Cardiac muscle cell (in vitro differentiated cells and primary cell): ENCODE data around the gene NSD1. TPM values are rescaled to one million over a fixed set of nuclear protein-coding genes. Genes with fewer than 3 reads are reported as not detected.

Experiments used
- DNase-seq, 2 donors: peaks; one replicate each; pipeline versions ENCODE4 v3.0.0 to v3.0.0-alpha.2; 2010 to 2017; ENCODE audit warnings: low read depth in 1 of 2, low spot score in 1 of 2
- H3K27ac ChIP-seq: fragments of 200-600 bp; sonication (generic); 2 replicates; pipeline ENCODE4 v1.5.1; 2016
- H3K27me3 ChIP-seq: fragments of 200-600 bp; sonication (generic); 2 replicates; pipeline ENCODE4 v1.6.0; 2016; ENCODE audit warnings: control low read depth
- H3K36me3 ChIP-seq: fragments of 200-600 bp; sonication (generic); 2 replicates; pipeline ENCODE4 v1.5.1; 2016; ENCODE audit warnings: control low read depth
- H3K4me1 ChIP-seq: fragments of 200-600 bp; sonication (generic); 2 replicates; pipeline ENCODE4 v1.8.1; 2017; ENCODE audit warnings: low read depth, mild to moderate bottlenecking, mixed run types
- H3K4me3 ChIP-seq: fragments of 200-600 bp; sonication (generic); 2 replicates; pipeline ENCODE4 v1.5.1; 2016; ENCODE audit warnings: mild to moderate bottlenecking
- H3K9me3 ChIP-seq: fragments of 200-600 bp; sonication (generic); 2 replicates; pipeline ENCODE4 v1.5.1; 2017; ENCODE audit warnings: low read depth, mild to moderate bottlenecking, control low read depth
- CTCF ChIP-seq: IDR thresholded peaks from 2 replicates; pipeline ENCODE4 v1.5.1; 2012; ENCODE audit warnings: low read depth, mild to moderate bottlenecking, low read length
- polyA plus RNA-seq: library from polyadenylated mRNA; unstranded; fragments of >200 nt; fragmentation: Nextera tagmentation; extraction: Ambion mirVana; gene quantifications from 2 replicates; pipeline ENCODE4 v1.2.1, GENCODE V29; 2016
- total RNA-seq: library from RNA; depleted of rRNA; stranded (reverse); fragments of >200 nt; gene quantifications from 2 replicates; pipeline ENCODE4 v1.2.3, GENCODE V29; 2016

The NSD1 gene
- total and polyA plus RNA-seq, 2 experiments from 2014 or later, result 37.8 to 37.9 TPM

GRCh38 chr5:177328545-177329231 lies 195.1 kb downstream of the NSD1 start:
- H3K27ac ChIP-seq, result no peak overlapping the region
- H3K9me3 ChIP-seq, result no peaks in the 10 kb centered on the region
- no peaks in the 10 kb centered on the region for H3K4me1 ChIP-seq
- H3K27me3 ChIP-seq, result no peaks in the 10 kb centered on the region
- H3K4me3 ChIP-seq, result no peak overlapping the region
- peaks cover 17% of the 10 kb centered on the region for H3K36me3 ChIP-seq
- TF ChIP-seq CTCF, result no peak
- no peak for DNase-seq

DNA sequence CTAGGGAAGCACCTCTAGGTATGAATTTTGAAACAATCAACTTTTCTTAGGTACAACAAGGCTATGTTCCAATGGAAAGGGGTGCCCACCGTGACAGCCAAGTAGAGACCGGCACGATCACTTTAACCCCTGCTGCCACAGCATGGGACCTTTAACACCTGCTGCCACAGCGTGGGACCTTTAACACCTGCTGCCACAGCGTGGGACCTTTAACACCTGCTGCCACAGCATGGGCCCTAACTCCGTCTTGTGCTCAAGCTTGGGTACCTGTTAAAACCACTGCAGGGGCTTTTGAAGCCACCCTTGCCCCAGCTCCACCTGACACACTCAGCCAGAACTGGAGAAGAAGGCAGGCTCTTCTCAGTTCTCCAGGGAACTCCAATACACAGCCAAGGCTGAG lies 196.3 kb downstream of the NSD1 start:
- Histone ChIP-seq H3K36me3 (peaks cover 23% of the 10 kb centered on the region), H3K27me3 (no peaks in the 10 kb centered on the region)
- no peak for DNase-seq

GRCh38 chr5:177330991-177331842 lies 197.6 kb downstream of the NSD1 start:
- no peaks in the 10 kb centered on the region for H3K27me3 ChIP-seq
- H3K36me3 ChIP-seq, result peaks cover 23% of the 10 kb centered on the region
- H3K4me1 ChIP-seq, result no peaks in the 10 kb centered on the region
- TF ChIP-seq CTCF, result no peak
- DNase-seq, result no peak
- no peak overlapping the region for H3K4me3 ChIP-seq
- H3K9me3 ChIP-seq, result no peaks in the 10 kb centered on the region
- H3K27ac ChIP-seq, result no peak overlapping the region

More for the DNA sequence above, 196.3 kb downstream of the NSD1 start:
- Histone ChIP-seq H3K4me3 (no peak overlapping the region), H3K9me3 (no peaks in the 10 kb centered on the region), H3K27ac (no peak overlapping the region), H3K4me1 (no peaks in the 10 kb centered on the region)
- TF ChIP-seq CTCF, result no peak

GRCh38 chr5:177332031-177332895 lies 198.7 kb downstream of the NSD1 start:
- no peak for DNase-seq
- Histone ChIP-seq H3K27me3 (no peaks in the 10 kb centered on the region), H3K4me3 (no peak overlapping the region), H3K9me3 (no peaks in the 10 kb centered on the region), H3K36me3 (peaks cover 25% of the 10 kb centered on the region), H3K4me1 (no peaks in the 10 kb centered on the region), H3K27ac (no peak overlapping the region)
- TF ChIP-seq CTCF, result no peak

- H3K36me3 ChIP-seq, result peaks cover 28% of the 10 kb centered on the region
Measured at GRCh38 chr5:177332896-177333260, 199.3 kb downstream of the NSD1 start.

More at GRCh38 chr5:177332896-177333260, 199.3 kb downstream of the NSD1 start:
- Histone ChIP-seq H3K27ac (no peak overlapping the region), H3K4me1 (no peaks in the 10 kb centered on the region), H3K9me3 (no peaks in the 10 kb centered on the region), H3K4me3 (no peak overlapping the region), H3K27me3 (no peaks in the 10 kb centered on the region)
- DNase-seq, result no peak
- no peak for TF ChIP-seq CTCF
